Measurements from ENCODE around the gene ATCAY. TPM values are rescaled to one million over a fixed set of nuclear protein-coding genes. Genes with fewer than 3 reads are reported as not detected.
A peak's percentile ranks its signal among the peaks of the same experiment; 100 is the strongest.

ATCAY gene
- total and polyA plus RNA-seq, 2 of the 4 experiments (the other 2 are of a cell fraction): 0.31 to 0.36 TPM

GRCh38 chr19:3975144-3975543 lies 94.7 kb downstream of the ATCAY start:
- WGBS, 2 experiments (ENCODE audit: extremely low coverage in 2 of 2, insufficient read length in 1 of 2): no CpG with 5 or more reads among the region's 8 CpGs
- Histone ChIP-seq H3K27ac (ENCODE audit: insufficient read depth, low read length) (no peak overlapping the region), H2AFZ (replicated peaks; ENCODE audit: low read length, poor library complexity) (no peak overlapping the region), H2BK15ac (ENCODE audit: low read depth, low read length) (no peak overlapping the region), H2AK5ac (ENCODE audit: low read depth, low read length) (no peak overlapping the region), H2BK20ac (ENCODE audit: low read depth, low read length) (no peak overlapping the region), H3K27me3 (ENCODE audit: control insufficient read depth, insufficient read depth, low read length) (no peaks in the 10 kb centered on the region), H3K36me3 (ENCODE audit: control insufficient read depth, insufficient read depth, low read length) (peaks cover 52% of the 10 kb centered on the region), H3K9ac (ENCODE audit: low read depth, low read length) (no peak overlapping the region), H3K4me1 (ENCODE audit: control insufficient read depth, insufficient read depth, low read length) (no peaks in the 10 kb centered on the region), H3K4ac (ENCODE audit: low read depth, low read length) (no peak overlapping the region), H4K8ac (ENCODE audit: low read depth in 2 of 2, low read length in 2 of 2) (0 out of 4 replicates have a peak overlapping the region, but pooled peaks of 1 of the 2 experiments have one; percentile 25), H2AK9ac (replicated peaks; ENCODE audit: low read depth, low read length, poor library complexity) (no peak overlapping the region), H2BK120ac (ENCODE audit: low read depth, low read length) (no peak overlapping the region), H4K20me1 (ENCODE audit: insufficient read depth, low read length) (peaks cover 78% of the 10 kb centered on the region), H3K56ac (ENCODE audit: extremely low read depth, insufficient read depth, low read length) (no peak overlapping the region), H3K4me3 (ENCODE audit: insufficient read depth, low read depth, low read length) (no peak overlapping the region), H4K91ac (ENCODE audit: insufficient read depth, low read depth, low read length) (no peak overlapping the region), H4K5ac (ENCODE audit: low read depth, low read length) (peak overlapping the region; percentile 35; the same call in 1 of the 2 replicates), H3K18ac (ENCODE audit: low read depth, low read length) (no peak overlapping the region), H3K9me1 (ENCODE audit: insufficient read depth, low read length) (peaks cover 11% of the 10 kb centered on the region; the same call in 1 of the 2 replicates), H2BK5ac (ENCODE audit: low read depth, low read length, poor library complexity, severe bottlenecking) (no peak overlapping the region), H3K23ac (ENCODE audit: low read depth, low read length) (no peak overlapping the region), H3K79me1 (ENCODE audit: low read depth in 1 of 2, low read length in 2 of 2) (peaks cover 14 to 51% of the 10 kb centered on the region in 2 experiments), H3K9me3 (ENCODE audit: control insufficient read depth, insufficient read depth, low read length) (no peaks in the 10 kb centered on the region), H3K4me2 (ENCODE audit: low read depth, low read length) (no peak overlapping the region), H3K14ac (replicated peaks; ENCODE audit: low read depth, low read length) (no peak overlapping the region)
- in situ Hi-C loops (cut with MboI; ENCODE audit: low sequenced_read_pairs) (no loop called here), dilution Hi-C loops (cut with HindIII; ENCODE audit: low sequenced_read_pairs, unreplicated experiment) (no loop called here), intact Hi-C loops (cut with micrococcal nuclease) (no loop called here)
- ATAC-seq (ENCODE audit: low read depth) (no peak), DNase-seq (no peak)
- ChIA-PET POLR2A (ENCODE audit: unreplicated experiment) (interaction anchor here (0.7 to 0.9 kb wide), 3 partner anchors 10 to 18 kb away, joined by 3 to 12 read pairs (median 3); partner anchors contain the start of gene EEF2), CTCF (no interaction called here)
- TF ChIP-seq ELK1 (IDR thresholded peaks at IDR 0.05; ENCODE audit: borderline replicate concordance, low read depth, low read length): no peak
- no peak for TF ChIP-seq POLR2A (IDR thresholded peaks at IDR 0.05; ENCODE audit: low read depth, low read length)
- no peak for TF ChIP-seq CTCF (conservative IDR thresholded peaks at IDR 0.05; ENCODE audit: low read depth, low read length)
- no peak for TF ChIP-seq CHD1 (IDR thresholded peaks at IDR 0.05; ENCODE audit: low read depth, low read length)
- TF ChIP-seq RCOR1 (IDR thresholded peaks at IDR 0.05; ENCODE audit: insufficient replicate concordance, low read length): no peak
- no TSS peak for BruUV-seq (replicated peaks)
